ENCODE data around the gene LCOR. TPM values are rescaled to one million over a fixed set of nuclear protein-coding genes. Genes with fewer than 3 reads are reported as not detected.
A peak's percentile ranks its signal among the peaks of the same experiment; 100 is the strongest.

LCOR gene
- total RNA-seq, 4 donors from 2014 or later: 19.8 to 25.1 (median 21.7) TPM

DNA sequence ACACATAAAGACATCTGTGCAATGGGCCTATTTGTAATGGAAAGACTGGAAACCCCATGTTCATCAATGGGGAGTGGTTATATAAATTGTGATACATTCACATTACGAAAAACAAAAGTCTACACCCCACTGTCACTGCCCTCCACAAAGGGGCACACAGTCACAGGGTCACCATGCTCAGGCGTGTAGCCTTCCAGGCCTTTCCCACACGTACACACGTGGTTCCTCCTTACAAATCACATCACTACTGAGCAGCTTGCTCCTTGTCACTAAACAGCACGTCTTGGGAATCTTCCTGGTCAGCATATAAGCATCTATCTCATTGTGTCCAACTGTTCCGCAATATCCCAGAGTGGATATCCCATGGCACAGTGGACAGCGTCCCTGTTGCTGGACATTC is 190.5 kb downstream of the LCOR start:
- DNase-seq (ENCODE audit: low spot score in 2 of 2): no peak
- Histone ChIP-seq H3K36me3 (no peaks in the 10 kb centered on the region), H3K4me1 (peaks cover 0 to 33% (median 11%) of the 10 kb centered on the region in 4 donors), H3K27ac (no peak overlapping the region), H3K27me3 (no peaks in the 10 kb centered on the region), H3K4me3 (no peak overlapping the region), H3K9me3 (no peaks in the 10 kb centered on the region)
- TF ChIP-seq POLR2A (IDR thresholded peaks at IDR 0.05): no peak
- 90 to 95% methylated on average over 7 of the region's 7 CpGs for WGBS, 2 donors

- H3K36me3 ChIP-seq: no peaks in the 10 kb centered on the region
- no peak overlapping the region for H3K4me3 ChIP-seq
- WGBS, 2 donors: 59 to 68% methylated on average over 14 of the region's 14 CpGs
- H3K27me3 ChIP-seq: no peaks in the 10 kb centered on the region
- no peak for TF ChIP-seq CTCF (IDR thresholded peaks at IDR 0.05)
- no peak for TF ChIP-seq EP300 (IDR thresholded peaks at IDR 0.05)
- no peak for TF ChIP-seq POLR2A (IDR thresholded peaks at IDR 0.05)
- no peaks in the 10 kb centered on the region for H3K9me3 ChIP-seq
- DNase-seq (ENCODE audit: low spot score in 2 of 2): no peak
- no peak overlapping the region for H3K27ac ChIP-seq
- H3K4me1 ChIP-seq: peaks cover 0 to 33% (median 11%) of the 10 kb centered on the region in 4 donors
These were observed 191.5 kb downstream of the LCOR start for GRCh38 chr10:97023401-97024167.

GRCh38 chr10:97024168-97025073 is 192.3 kb downstream of the LCOR start:
- no peaks in the 10 kb centered on the region for H3K27me3 ChIP-seq
- no peak for DNase-seq (ENCODE audit: low spot score in 2 of 2)
- WGBS, 2 donors: 61 to 64% methylated on average over 13 of the region's 13 CpGs
- no peaks in the 10 kb centered on the region for H3K36me3 ChIP-seq
- H3K4me1 ChIP-seq: peaks cover 0 to 33% (median 11%) of the 10 kb centered on the region in 4 donors
- no peak overlapping the region for H3K4me3 ChIP-seq
- no peaks in the 10 kb centered on the region for H3K9me3 ChIP-seq
- H3K27ac ChIP-seq: no peak overlapping the region
- TF ChIP-seq CTCF (IDR thresholded peaks at IDR 0.05) (no peak), POLR2A (IDR thresholded peaks at IDR 0.05) (no peak), EP300 (IDR thresholded peaks at IDR 0.05) (no peak)

DNA sequence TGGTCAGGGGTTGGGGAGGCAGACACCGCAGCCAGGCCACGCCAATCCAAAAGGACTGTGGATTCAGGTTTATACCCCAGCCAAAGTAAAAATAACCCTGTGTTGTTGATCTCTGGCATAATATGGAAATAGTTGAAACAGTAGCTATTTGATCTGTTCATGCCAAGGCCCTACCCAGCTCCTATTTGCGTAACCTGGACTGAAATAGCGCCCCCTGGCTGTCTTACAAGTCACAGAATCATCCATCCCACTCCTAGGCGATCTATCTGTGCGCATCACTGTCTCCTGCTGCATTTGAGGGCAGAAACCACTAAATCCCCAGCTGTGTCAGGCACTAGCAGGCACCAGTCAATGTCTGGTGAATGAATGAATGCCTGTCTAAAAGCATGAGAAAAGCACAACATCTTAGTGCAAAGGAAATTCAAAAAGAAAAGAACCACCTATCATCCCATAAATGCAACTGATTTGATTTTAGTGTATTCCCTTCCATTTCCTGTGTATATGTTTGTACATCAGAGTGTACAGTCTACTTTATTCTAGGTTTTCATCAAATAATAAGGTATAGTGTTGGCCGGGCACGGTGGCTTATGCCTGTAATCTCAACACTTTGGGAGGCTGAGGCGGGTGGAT is 193.6 kb downstream of the LCOR start:
- no peaks in the 10 kb centered on the region for H3K27me3 ChIP-seq
- TF ChIP-seq CTCF (IDR thresholded peaks at IDR 0.05) (peak; percentile 39 to 70 (median 59)), EP300 (IDR thresholded peaks at IDR 0.05) (no peak)
- H3K4me3 ChIP-seq: no peak overlapping the region
- H3K27ac ChIP-seq: no peak overlapping the region
- H3K36me3 ChIP-seq: no peaks in the 10 kb centered on the region
- DNase-seq (ENCODE audit: low spot score in 2 of 2): peak in 1 of 2 donors; percentile 59
- WGBS, 2 donors: 61 to 65% methylated on average over 9 of the region's 9 CpGs
- H3K9me3 ChIP-seq: no peaks in the 10 kb centered on the region
- H3K4me1 ChIP-seq: peaks cover 0 to 25% (median 9%) of the 10 kb centered on the region in 4 donors

- Histone ChIP-seq H3K27me3 (no peaks in the 10 kb centered on the region), H3K27ac (no peak overlapping the region), H3K36me3 (no peaks in the 10 kb centered on the region), H3K4me3 (no peak overlapping the region), H3K4me1 (peaks cover 0 to 20% (median 7%) of the 10 kb centered on the region in 4 donors), H3K9me3 (no peaks in the 10 kb centered on the region)
- DNase-seq (ENCODE audit: low spot score in 2 of 2): no peak
- 83 to 92% methylated on average over 2 of the region's 2 CpGs for WGBS, 2 donors
- TF ChIP-seq POLR2A (IDR thresholded peaks at IDR 0.05) (no peak), EP300 (IDR thresholded peaks at IDR 0.05) (no peak), CTCF (IDR thresholded peaks at IDR 0.05) (no peak)
These were observed 196.2 kb downstream of the LCOR start for GRCh38 chr10:97028126-97028831.
